AG04450 (cell line): ENCODE measurements around the gene SMIM35. TPM values are rescaled to one million over a fixed set of nuclear protein-coding genes. Genes with fewer than 3 reads are reported as not detected.

ENCODE experiments used
- CTCF ChIA-PET: fragments of 300-600, 350-600 bp; formaldehyde crosslinking; extraction: SDS; loops from one replicate; lab custom pipeline; 2022; ENCODE audit warnings: antibody characterized with exemption, inconsistent platforms; lab: Charles Lee
- POLR2A ChIA-PET: fragments of 350-600 bp; formaldehyde crosslinking; extraction: SDS; loops from one replicate; lab custom pipeline; 2021; ENCODE audit warnings: antibody characterized with exemption, inconsistent platforms; lab: Yijun Ruan, JAX
- DNase-seq: peaks from one replicate; pipeline ENCODE4 v3.0.0-alpha.2; 2011; ENCODE audit warnings: low read depth, low spot score
- H3K27ac ChIP-seq: one replicate; pipeline ENCODE4 v1.5.1; 2012; ENCODE audit warnings: low read depth, low read length, control low read depth
- H3K27me3 ChIP-seq: one replicate; pipeline ENCODE4 v1.6.0; 2012; ENCODE audit warnings: low read length; ENCODE audit not compliant: control insufficient read depth, insufficient read depth
- H3K4me3 ChIP-seq: 2 replicates; pipeline ENCODE4 v1.5.1; 2011; ENCODE audit warnings: mild to moderate bottlenecking, low read depth, low read length, control low read depth
- H3K9me3 ChIP-seq: 2 replicates; pipeline ENCODE4 v1.5.1; 2012; ENCODE audit warnings: low read length; ENCODE audit not compliant: control insufficient read depth, insufficient read depth
- CTCF ChIP-seq: IDR thresholded peaks from 2 replicates; pipeline ENCODE4 v1.5.1; 2011; ENCODE audit warnings: low read depth, low read length, control low read depth, inconsistent platforms
- polyA plus RNA-seq: library from polyadenylated mRNA; depleted of rRNA; stranded (reverse); fragments of >200 nt; gene quantifications from 2 replicates; pipeline ENCODE4 v1.2.3, GENCODE V29; 2011

The SMIM35 gene
- polyA plus RNA-seq, 1 experiment = not detected

DNA sequence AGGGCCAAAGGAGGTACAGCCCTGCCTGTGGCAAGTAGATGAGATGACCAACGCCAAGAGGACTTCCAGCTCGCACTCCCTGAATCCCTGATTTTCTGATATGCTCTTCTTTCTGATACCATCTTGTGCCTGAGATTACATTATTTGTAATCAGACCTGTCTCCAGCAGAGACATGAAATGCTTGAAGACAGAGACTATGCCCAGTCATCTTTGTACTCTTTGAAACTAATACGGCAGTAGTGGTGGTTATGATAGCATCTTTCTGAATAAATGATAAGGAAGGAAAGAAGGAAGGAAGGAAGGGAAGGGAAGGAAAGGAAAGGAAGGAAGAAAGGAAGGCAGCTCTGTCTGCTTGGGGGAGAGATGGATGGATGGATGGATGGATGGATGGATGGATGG, 72.7 kb downstream of the SMIM35 start:
- H3K27ac ChIP-seq = no peak overlapping the region
- H3K9me3 ChIP-seq = no peaks in the 10 kb centered on the region
- no peak for TF ChIP-seq CTCF
- no peak for DNase-seq
- H3K27me3 ChIP-seq = peaks cover 2% of the 10 kb centered on the region
- H3K4me3 ChIP-seq = no peak overlapping the region
- CTCF ChIA-PET = no interaction called here
- POLR2A ChIA-PET = no interaction called here

- DNase-seq = no peak
- no peak for TF ChIP-seq CTCF
- H3K4me3 ChIP-seq = no peak overlapping the region
- H3K27ac ChIP-seq = no peak overlapping the region
- ChIA-PET CTCF (no interaction called here), POLR2A (no interaction called here)
- H3K27me3 ChIP-seq = peaks cover 2% of the 10 kb centered on the region
- H3K9me3 ChIP-seq = no peaks in the 10 kb centered on the region
Measured at GRCh38 chr11:118012083-118012669, 74.6 kb downstream of the SMIM35 start.

DNA sequence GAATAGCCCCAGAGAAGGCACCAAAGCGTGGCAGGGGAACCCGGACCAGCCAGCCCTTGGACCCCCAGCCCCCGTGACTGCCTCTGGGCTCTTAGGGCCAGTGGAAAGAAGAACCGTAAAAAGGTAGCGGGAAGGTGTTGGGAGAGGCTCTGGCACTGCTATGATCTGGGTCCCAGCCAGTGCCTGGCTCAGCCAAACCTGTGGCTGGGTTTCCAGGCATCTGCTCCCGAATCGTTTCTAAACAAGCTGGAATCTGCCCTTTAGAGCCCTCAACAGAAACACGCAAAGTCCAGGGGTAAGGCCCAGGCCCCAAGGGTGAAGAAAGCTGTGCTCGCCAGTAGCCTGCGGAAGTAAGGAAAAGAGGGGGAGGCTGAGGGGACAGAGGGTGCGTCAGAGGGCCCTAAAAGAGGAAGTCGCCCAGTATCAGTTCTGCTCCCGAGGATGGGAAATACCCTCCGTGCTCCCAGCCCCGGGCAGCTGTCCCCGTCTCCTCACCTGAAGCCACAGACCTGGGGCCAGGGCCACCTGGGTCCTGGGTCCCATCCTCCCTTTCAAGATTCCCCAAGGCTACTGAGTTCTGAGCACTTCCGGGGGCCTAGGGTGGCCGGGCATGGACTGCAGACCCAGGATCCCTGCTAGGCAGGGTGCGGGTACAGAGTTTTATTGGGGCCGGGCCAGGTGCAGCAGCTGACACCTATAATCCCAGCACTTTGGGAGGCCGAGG, 75.9 kb downstream of the SMIM35 start:
- ChIA-PET CTCF (no interaction called here), POLR2A (no interaction called here)
- H3K27ac ChIP-seq = no peak overlapping the region
- peaks cover 2% of the 10 kb centered on the region for H3K27me3 ChIP-seq
- no peak for DNase-seq
- no peak for TF ChIP-seq CTCF
- H3K9me3 ChIP-seq = no peaks in the 10 kb centered on the region
- no peak overlapping the region for H3K4me3 ChIP-seq

- no peak for TF ChIP-seq CTCF
- no peak overlapping the region for H3K4me3 ChIP-seq
- ChIA-PET CTCF (no interaction called here), POLR2A (no interaction called here)
- H3K9me3 ChIP-seq = no peaks in the 10 kb centered on the region
- DNase-seq = no peak
- H3K27ac ChIP-seq = no peak overlapping the region
- H3K27me3 ChIP-seq = peaks cover 2% of the 10 kb centered on the region
Measured at GRCh38 chr11:118009864-118010737, 76.7 kb downstream of the SMIM35 start.
